HPDE6-E6E7 (cell line): ENCODE results near the gene TMEM37.

ENCODE experiments used
- DNase-seq: peaks from one replicate; pipeline ENCODE4 v3.0.0; 2011; ENCODE audit warnings: missing footprints; ENCODE audit errors: extremely low spot score

TMEM37 gene

DNA sequence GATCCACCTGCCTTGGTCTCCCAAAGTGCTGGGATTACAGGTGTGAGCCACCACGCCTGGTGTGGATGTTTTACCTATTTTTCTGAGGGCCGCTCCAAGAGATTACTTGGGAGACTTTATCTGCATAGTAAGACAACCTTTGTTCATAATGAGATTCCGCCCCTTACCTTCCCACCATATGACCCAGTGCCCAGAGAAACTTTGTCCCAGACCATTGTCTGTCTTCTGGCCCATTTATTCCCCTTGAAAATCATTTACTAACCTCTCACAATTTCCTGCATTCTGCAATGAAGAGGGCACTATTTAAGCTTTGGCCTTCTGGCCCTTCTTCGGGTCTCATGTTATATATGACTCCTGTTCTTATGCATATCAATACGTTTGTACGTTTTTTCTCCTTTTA lies 13.7 kb upstream of the TMEM37 start:
- no peak for DNase-seq

DNA sequence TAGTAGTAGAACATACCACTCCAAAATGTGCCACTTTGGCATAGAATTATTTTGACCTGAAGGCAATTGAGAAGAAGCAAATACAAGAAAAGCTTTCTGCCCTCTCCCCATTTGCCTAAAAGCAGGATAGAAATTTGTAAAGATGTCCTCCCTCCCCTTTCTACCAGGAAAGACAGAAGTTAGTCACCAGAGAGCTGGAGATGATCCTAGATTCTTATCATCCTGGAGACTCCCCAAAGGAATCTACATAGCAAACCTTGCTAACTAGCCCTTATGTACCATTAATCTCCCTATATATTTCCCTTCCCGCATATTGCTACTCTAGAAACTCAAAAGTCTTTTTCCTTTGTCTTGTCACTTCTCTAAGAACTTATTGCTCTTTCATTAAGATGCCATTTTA lies 12.6 kb upstream of the TMEM37 start:
- DNase-seq: no peak

DNA sequence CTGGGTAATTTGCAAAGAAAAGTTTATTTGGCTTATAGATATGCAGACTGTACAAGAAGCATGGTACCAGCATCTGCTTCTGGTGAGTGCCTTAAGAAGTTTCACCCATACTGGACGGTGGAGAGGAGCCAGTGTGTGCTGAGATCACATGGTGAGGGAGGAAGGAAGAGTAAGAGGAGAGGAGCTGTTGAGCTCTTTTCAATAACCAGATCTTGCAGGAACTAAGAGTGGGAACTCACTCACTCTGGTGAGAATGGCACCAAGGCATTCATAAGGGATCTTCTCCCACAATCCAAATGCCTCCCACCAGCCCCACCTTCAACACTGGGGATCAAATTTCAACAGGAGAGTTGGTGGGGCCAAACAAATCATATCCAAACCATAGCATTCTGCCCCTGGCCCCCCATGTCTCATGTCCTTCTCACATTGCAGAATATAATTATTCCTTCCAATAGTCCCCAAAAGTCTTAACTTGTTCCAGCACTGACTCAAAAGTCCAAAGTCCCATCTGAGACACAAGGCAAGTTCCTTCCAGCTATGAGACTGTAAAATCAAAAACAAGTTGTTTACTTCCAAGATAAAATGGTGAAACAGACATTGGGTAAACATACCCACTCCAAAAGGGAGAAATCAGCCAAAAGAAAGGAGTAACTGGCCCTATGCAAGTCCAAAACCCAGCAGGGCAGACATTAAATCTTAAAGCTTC lies 11.7 kb upstream of the TMEM37 start:
- DNase-seq: no peak

DNA sequence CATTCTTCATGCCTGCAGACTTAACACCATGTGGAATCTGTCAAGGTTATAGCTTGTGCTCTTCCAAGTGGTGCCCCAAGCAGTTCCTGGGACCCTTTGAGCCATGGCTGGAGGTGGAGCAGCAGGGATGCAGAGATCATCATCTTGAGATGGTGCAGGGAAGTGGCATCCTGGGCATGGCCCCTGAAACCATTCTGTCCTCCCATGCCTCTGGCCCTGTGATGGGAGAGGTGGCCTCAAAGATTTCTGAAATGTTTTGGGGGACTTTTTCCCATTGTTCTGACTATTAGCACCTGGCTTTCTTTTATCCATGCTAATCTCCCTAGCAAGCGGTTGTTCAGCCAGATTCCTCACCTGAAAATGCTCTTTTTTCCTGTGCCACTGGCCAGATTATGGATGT lies 10.3 kb upstream of the TMEM37 start:
- no peak for DNase-seq

DNA sequence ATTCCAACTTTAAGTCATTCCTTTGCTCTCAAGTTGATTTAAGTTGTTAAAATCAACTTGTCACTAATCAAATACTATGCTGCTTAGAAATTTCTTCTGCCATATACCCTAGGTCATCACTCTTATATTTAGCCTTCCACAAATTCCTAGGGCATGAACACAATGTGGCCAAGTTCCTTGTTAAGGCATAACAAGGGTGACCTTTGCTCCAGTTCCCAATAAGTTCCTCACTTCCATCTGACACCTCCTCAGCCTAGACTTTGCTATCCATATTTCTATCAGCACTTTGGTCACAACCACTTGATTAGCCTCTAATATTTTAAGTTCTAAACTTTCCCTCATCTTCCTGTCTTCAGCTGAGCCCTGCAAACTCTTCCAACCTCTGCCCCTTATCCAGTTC lies 9.9 kb upstream of the TMEM37 start:
- no peak for DNase-seq

DNA sequence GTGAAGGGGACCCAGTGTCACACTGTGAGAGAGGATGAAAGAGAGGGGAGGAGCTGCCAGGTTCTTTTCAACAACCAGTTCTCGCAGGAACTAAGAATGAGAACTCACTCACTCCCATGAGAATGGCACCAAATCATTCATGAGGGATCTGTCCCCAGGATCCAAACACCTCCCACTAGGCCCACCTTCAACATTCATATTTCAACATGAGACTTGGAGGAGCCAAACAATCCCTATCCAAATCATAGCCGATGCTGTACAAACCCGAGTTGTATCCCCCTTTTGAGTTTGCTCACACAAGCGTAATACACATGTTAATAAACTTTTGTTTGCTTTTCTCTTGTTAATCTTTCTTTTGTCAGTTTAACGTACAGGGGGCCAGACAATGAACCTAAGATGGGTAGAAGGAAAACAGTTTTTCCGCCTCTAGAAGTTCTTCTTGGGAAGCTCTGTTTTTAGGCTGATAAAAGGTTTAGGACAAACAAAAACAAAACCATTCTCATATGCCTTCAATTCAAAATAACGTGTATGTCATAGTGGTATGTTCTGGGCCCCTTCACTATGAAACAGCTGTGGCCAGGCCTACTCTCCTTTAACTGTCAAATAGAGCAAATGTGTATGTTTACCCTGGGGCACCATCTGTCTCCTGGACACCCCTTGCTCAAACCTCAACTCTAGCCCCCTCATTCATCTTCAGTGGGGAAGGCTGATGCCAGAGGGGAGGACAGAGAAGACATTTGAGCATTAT lies 9.1 kb upstream of the TMEM37 start:
- no peak for DNase-seq

DNA sequence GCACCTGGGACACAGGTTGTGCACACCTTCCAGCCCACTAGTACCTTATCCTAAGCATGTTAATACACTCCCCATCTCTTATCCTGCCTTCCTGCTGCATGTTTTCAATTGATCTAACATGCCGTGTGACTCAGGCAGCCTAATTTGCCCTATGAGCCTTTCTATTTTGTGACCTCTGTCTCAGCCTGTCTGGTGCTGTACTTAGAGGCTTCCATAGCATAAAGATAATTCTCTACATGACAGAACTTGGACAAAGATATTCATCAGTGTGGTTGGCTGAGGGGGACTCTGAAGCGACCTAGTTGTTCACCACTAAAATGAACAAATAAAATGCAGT lies 8.6 kb upstream of the TMEM37 start:
- no peak for DNase-seq

DNA sequence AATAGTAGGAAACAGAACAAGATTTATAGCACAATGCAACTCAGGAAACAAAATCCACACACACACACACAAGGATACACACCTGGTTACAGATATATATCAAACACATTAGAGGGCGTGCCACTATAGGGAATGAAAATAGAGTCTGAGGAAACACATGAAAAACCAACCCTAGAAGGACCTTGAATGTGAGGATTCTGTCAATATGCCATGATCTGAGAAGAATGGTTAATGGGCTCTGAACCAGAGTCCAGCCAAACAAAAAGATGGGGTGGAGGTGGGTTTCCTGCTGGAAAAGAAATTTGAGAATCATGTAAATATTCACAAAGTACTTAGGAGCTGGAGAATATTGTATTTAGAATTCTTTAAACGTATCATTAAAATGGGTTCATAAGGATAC lies 7.8 kb upstream of the TMEM37 start:
- no peak for DNase-seq

DNA sequence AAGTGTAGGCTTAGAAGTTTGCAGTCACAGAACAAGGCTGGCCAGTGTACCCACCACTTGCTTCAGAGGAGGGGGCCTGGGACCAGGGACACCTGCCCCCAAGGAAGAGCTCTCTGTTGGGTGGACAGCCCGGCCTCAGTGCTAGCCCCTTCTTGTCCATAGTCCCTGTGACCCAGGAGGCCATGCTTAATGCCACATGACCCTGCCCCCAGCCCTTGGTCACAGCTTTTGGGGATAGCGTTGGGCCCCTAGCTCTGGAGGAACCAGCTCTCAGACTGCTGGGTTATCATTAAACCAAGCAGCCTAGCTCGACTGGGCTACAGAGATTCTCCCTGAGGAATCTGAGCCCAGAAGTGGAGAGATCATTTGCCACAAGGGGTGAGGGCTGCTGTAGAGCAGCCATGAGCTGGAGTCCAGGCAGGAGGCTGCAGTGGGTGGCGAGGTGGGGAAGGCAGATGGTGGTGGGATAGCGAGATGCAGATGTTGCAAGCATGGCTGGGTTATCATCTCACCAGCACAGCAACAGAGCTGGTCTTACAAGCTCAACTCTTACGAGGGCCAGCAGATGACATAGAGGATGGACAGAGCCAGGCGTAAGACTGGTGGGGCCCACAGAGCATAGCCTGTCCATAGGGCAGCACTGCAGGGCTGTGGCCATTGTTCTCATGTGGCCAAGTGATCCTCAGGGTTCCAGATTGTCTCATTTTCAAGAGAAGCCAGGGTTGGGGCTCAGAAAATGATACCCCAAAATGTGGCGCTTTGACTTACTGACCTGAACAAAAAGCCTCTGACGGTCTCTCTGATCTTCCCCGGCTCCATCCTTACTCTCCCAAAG lies 7.2 kb upstream of the TMEM37 start:
- no peak for DNase-seq

DNA sequence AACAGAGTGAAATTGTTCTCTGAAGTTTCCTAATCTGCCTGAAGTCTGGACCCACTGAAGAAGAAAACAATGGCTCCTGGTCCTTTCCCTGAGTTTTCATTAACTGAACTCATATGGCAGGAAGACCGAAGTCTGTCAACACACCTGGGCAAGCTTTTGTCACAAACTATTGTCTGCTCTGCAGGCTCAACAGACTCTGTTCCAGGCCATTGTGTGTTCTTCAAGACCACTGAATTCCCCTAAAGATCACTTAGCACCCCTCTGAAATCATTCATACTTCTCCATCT lies 6.6 kb upstream of the TMEM37 start:
- DNase-seq: no peak

DNA sequence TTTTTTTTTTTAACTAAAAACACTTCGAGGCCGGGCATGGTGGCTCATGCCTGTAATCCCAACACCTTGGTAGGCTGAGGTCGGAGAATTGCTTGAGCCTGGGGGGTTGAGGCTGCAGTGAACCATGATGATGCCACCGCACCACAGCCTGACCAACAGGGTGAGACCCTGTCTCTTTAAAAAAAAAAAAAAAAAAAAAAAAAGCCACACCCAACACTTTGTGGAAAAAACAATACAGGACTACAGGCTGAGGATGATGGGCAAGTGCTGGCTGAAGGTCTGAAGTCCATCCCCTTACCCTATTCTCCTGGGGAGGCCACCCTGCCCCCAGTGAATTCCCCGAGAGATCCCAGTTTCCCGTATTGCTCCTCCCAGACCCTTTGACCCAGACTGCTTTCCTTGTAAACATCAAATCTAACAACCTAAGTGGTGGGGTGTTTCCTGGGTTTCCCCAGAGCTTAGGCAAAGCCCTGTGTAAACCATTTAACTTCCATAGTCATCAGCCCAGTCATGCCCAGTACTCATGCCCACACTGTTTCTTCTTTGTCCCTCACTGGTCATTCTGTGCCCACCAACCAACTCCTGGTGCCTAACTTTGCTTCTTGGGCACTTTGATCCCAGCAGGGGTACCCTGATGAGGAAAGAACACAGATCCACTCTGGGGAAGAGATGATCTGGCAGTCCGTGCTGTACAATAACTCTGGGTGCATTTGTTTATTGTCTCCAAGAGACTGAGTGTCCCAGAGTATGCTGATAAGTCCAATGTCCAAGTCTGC lies 5.8 kb upstream of the TMEM37 start:
- DNase-seq: no peak

DNA sequence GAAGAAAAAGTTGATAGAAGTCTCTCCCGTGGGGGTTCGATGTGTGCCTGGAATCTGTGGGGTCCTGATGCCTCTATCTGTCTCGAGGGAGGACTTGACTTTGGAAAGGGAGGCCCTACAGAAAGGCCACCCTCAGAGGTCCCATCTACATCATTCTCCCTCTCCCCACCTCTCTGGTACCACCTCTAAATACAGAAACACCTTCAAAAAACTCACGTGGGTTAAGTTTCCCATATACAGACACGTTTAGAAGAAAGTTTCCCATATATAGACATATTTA lies 5.3 kb upstream of the TMEM37 start:
- no peak for DNase-seq

DNA sequence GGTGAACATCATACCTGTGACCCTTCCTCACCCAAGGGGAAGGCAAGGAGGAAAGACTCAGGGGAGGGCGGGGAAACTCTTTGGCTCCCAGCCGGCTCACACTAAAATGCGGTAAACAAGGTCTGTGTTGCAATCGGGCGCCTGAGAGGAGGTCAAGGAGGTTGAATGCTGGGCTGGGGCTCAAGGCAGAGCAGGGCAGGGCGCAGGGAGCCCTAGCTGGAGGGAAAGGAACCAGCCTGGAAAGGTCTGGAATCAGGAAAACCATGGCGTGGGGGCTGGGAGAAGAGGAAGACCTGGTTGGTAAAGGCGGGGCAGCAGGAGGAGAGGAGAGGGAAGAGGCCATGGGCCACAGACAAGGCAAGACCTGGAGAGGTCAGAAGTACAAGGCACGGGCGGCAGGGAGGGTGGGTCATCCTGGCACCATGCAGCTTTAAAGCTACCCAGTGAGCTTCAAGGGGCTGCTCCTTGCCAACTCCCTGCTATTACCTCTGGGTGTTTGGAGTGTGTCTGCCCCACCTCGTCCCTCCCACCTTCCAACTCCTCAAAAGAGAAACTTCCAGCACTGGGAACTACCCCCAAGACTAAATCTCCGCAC lies 4.8 kb upstream of the TMEM37 start:
- no peak for DNase-seq

DNA sequence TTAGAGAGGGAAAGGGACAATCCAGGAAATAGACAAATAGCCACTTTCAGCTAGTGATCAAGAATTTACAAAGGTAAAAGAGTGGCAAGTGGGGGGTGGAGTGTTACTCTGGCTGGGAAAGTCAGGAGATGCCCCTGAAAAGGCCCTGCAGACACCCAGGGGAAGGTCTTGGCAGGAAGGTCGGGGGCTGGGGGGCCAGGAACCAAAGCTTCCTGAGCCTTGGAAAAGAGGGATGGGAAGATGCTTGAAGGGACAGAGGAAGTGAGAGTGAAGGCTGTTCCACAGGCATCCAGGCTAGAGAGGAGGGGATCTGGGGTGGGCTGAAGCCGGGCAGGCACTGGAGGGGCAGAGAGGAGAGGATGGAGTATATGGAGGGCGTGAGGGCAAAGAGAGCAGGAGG lies 3.9 kb upstream of the TMEM37 start:
- no peak for DNase-seq

DNA sequence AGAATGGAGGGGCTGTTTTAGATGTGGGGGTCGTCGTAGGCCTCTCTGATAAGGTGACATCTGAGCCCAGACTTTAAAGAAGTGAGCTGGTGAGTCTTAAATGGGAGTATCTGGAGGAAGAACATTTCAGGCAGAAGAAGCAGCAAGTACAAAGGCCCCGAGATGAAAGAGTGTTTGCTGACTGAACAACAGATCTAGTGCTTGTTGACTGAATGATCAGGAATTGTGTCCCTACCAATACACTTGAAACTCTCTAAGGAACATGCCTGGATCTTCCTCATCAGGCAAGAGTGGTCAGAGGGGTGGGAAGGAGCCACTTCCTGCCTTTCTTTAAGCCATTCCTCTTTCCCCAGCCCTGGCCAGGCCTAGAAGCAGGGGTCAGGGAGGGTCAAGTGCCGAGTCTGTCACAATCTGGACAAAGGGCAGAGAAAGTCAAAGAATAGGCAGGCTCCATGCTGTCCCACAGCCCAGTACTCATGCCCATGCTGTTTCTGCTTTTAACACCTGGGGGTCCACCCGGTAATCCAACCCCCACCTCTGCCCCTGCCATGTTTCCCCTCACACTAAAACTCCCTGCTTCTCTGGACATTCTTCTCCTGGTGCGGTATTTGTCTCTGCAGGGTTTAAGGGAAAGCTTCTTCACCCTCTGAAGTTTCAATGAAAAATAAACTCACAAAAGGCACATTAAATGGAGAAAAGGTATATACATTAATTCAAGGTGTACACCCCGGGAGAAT lies 3.0 kb upstream of the TMEM37 start:
- no peak for DNase-seq

DNA sequence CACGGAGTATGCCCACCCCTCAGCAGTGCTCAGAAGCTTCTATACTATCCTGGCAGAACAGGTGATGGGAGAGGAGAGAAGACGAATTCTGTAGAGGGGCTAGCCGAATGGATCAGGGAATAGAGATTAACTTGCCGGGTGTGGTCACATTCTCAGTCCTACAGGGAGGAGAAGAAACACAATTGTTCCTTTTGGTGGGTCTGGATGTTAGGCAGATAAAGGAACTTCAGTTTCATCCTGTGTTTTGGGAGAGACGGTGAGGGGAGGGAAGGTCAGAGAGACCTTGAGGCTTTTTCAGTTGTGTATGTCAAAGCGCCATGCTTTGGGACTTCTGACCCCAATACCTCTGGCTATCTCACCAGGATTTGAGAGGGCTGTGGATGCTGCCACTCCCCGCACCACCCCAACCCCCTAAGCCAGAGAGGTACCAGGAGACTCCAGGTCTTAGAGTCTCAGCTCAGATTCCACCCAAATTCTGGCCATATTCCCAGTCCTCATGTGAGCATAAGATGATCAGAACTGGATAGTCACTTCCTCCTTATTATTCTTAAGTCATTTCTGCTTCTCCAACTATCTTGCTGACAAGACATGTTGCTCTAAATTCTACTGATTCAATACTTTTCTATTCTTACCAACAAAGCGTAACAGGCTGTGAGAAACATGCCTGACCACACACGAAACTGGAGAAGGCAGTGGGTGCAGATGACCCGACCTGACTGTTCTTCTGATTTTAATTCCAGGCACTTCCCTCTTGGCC lies 2.3 kb upstream of the TMEM37 start:
- no peak for DNase-seq

DNA sequence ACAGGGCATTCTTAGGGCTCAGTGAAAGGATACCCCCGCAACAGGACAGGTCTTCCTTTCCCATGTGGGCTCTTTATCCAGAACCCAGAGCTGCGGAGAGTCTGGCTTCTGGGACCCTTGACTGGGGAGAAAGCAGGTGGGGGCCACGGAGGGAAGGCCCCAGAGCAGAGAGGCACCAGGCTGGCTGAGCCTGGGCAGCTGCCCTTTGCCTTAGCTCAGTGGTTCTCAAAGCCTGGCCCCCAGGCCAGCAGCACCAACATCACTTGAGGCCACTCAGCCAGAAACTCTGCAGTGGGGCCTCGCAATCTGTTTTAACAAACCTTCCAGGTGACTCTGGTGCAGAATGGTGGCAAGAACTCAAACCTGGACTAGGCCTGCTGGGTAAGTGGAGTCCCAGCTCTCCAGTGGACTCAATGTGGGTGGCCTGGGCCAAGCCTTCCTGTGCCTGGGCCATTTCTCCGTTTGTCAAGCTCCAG lies 1.6 kb upstream of the TMEM37 start:
- DNase-seq: no peak

DNA sequence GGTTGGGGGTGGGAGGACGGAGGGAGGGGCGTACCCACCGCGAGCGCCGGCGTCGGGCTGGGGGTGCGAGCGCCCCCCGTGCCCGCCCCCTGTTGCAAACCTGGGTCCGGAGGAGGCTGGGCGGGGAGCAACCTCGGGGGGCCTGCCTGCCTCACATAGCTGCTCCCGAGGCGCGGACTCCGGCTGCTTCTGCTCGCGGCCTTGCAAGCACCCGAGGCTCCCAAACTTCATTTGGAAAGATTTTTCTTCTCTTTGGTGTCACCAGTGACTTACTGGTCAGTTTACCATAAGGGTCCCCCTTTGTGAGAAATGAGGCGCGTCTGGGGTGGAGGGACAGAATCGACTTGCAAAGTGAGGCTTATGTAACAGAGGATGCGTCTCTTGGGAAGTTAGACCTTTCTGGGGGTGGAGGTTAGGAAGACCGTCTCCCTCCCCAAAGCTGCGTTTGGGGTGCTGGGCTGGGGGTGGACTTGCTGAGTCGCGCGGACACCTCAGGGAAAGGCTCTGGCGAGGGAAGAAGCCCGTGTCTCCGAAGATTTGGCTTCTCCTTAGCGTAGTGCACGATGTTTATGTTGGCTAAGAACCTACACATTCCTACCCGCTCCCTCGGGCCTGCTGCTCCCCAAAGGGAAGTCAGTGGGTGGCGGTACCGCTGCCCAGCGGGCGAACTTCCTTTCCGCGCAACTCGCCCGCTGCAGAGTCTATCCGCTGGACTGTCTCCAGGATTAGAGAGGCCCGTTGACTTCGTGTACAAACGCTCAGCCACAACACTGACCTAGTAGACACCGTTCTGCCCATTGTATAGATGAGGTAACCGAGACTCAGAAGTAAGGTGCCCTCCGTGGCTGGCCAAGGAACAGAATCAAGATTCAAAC lies 559 bp downstream of the TMEM37 start:
- DNase-seq: no peak

DNA sequence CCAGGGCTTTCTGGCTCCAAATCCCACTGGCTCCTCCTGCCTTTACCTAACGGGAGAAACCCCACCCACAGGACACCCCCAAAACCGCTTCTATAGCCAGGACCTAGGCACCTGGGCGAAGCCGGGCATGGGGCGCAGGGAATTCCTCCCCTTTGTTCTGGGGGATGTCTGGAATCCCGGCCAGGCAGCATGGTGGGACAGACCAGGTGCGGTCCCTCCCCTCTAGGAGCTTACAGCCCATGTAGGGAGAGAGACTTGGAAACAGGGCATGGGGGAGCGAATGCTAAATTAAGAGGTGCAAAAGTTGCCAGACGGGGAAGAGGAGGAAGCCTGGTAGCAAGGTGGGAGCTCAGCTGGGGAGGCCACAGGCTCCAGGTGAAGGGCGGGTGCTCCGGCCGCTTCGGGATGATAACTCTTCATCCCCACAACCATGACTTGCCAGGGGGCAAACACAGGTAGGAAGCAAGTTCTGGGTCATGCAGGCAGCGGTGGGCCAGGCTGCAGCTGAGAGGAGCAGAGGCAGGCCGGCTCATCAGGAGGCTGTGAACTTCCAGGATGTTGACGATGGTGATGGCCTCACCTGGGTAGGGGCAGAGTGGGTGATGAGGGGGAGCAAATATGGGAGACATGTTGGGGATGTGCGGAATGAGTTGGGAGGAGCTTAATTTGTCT lies 1.3 kb downstream of the TMEM37 start:
- DNase-seq: no peak
